ENCODE measurements around the gene MSI2.

GRCh38 chr17:57340160-57340981, 84.0 kb downstream of the MSI2 start:
- TF ChIP-seq CTCF (IDR thresholded peaks at IDR 0.05; ENCODE audit: low read length) (no peak), EZH2 (IDR thresholded peaks at IDR 0.05; ENCODE audit: borderline replicate concordance, low read length) (no peak)
